T1000 (cell line): ENCODE results near the gene BBC3.
A peak's percentile ranks its signal among the peaks of the same experiment; 100 is the strongest.
"Not testable (repeated sequence)": the region's sequence is repeated elsewhere in the genome, so short reads cannot be mapped to it uniquely, and the experiment has no call there.

Experiments
- DNase-seq: peaks from one replicate; lab custom pipeline; 2025; ENCODE audit warnings: mixed read lengths; lab: John Stamatoyannopoulos, UW

Gene BBC3, protein sequence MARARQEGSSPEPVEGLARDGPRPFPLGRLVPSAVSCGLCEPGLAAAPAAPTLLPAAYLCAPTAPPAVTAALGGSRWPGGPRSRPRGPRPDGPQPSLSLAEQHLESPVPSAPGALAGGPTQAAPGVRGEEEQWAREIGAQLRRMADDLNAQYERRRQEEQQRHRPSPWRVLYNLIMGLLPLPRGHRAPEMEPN

DNA sequence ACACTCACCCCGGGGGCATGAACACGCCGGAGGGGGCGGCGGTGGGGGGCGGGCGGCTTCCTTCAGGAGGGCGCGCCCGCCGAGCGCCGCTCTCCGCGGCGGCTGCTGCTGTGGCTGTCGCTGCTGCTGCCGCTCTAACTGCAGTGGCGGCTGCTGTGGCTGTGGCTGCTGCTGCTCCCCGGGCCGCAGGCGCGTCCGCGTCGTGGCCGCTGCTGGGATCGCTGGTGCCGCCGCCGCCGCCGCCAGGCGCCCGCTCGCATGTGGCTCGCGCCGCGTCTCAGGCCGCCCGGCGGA lies at the start of gene BBC3:
BBC3 (minus strand) TSS at position 279 of the 294 bp plus-strand sequence. CDS start 2,768 bp downstream, outside the sequence.
- no peak for DNase-seq

DNA sequence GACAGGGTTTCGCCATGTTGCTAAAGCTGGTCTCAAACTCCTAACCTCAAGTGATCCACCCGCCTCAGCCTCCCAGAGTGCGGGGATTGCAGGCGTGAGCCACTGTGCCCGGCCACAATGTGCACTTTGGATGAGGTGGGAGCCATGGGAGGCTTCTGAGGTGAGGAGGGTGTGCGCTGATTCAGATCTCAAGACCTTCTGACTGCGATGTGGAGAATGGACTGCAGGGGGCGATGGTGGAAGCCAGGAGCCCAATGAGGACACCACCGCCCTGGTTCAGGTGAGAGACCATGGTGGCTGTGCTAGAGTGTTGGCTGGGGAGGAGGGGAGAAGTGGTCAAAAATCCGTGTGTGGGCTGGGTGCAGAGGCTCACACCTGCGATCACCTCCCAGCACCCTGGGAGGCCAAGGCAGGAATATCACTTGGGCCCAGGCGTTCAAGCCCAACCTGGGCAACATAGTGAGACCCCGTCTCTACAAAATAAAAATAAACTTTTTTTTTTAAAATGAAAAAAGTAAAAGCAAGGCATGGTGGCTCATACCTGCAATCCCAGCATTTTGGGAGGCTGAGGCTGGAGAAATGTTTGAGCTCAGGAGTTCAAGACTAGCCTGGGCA lies 49.3 kb upstream of the BBC3 start:
- DNase-seq: no peak

DNA sequence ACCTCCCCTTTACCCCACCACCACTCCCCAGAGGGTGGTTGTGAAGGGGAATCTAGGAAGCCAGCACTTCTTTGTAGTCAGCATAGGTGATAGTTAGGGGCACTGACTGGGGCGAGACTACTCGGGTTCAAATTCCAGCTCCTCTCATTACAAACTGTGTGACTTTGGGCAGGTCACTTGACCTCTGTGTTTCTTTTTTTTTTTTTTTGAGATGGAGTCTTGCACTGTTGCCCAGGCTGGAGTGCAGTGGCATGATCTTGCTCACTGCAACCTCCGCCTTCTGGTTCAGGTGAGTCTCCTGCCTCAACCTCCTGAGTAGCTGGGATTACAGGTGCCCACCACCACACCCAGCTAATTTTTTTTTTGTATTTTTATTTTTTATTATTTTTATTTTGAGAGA lies 45.5 kb upstream of the BBC3 start:
- not testable (repeated sequence) for DNase-seq

DNA sequence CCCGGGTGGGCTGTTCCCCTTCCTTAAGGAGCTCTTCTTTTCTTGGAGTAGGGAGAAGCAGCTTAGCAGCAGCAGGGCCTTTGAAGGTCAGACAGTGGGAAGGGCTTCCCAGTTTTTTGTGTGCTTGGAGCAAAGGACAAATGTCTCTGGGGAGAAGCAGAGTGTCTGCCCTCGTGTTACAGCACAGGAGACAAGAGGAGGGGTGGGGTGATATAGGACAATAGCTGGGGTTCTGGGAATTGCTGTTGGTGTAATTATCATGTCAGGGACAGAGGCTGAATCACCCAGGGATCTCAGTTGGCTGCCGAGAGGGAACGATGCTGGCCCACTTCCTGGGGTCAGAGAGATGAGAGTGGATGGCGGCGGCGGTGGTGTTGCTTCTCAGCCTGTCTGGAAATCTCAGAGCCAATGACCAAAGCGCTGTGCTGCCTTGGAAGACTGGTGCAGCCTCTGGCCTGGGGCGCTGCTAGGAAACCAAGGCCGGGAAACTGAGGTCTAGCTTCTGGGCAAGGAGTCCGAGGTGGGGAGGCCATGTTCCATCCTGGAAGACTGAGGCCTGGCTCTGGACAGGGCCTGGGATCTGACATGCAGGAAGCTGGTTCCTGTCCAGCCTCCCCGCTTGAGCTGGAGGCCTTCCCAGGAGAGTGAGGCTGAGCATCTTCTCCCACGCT lies 44.9 kb upstream of the BBC3 start:
- no peak for DNase-seq

DNA sequence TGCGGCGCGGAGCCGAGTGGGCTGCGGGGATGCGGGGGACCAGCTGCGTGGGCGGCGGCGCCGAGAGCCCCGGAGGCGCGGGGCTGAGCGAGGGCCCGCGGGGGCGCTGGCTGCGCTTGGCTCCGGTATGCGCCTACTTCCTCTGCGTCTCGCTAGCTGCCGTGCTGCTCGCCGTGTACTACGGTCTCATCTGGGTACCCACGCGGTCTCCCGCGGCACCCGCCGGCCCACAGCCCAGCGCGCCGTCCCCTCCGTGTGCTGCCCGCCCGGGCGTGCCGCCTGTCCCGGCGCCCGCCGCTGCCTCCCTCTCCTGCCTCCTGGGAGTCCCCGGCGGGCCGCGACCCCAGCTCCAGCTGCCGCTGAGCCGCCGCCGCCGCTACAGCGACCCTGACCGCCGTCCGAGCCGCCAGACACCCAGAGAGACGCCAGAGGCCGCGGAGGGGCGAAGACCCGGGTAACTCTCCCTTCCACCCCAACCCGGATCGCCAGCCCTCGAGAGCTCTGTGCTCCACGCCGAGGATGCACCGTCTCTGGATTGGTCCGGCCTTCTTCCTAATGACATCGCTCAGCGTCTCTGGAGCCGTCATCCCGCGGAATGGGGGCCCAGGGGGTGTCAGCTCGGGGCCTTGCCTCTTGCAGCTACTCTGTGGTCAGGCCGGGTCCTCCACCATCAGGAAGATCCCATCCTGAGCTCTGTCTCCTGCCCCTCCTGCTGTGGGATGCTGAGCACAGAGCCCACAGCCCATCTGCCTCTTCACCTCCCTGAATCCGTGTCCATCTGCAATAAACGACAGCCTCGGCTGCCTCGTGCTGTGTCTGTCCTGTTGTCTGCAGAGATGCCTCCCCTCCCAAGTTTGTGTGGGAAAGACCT lies 44.1 kb upstream of the BBC3 start:
- DNase-seq: no peak

DNA sequence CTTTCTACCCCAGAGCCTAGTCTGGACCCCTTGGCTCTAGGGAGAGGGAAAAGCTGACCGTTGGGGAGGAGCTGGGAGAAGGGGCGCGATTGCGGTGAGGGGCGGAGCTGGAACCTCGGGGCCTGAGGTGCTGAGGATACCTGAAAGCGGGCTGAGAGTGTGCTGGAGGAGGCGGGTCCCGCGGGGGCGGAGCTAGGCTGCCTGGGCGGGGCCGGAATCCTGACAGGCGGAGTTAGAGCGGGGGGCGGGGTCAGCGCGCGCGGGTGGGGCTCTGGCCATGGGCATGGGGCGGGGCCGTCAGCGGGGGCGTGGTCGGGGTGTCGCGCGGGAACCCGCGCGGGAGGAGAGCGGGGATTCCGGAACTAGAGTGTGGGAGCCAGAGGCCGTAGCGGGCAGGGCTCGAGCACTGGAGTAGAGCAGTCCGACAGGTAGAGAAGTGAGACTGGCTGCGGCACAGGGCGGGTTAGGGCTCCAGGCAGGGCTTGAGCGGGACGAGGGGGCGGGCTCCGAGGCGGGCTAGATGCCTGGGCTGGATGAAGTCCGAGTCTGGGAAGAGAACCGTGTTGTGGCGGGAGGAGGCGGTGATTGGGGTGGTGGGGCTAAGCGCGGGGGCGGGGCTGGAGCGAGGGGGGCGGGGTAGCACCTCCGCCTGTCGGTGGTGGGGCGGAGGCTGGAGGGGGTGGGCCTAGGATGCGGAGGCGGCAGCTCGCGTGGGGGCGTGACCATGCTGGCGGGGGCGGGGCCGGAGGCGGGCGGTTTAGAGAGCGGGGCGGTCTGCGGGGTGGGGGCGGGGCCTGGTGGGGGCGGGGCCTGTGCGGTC lies 43.3 kb upstream of the BBC3 start, which contains the start of gene INAFM1:
INAFM1 (plus strand) TSS at position 815 of the 820 bp plus-strand sequence. CDS start 35 bp downstream, outside the sequence.
- DNase-seq: peak; percentile 91

DNA sequence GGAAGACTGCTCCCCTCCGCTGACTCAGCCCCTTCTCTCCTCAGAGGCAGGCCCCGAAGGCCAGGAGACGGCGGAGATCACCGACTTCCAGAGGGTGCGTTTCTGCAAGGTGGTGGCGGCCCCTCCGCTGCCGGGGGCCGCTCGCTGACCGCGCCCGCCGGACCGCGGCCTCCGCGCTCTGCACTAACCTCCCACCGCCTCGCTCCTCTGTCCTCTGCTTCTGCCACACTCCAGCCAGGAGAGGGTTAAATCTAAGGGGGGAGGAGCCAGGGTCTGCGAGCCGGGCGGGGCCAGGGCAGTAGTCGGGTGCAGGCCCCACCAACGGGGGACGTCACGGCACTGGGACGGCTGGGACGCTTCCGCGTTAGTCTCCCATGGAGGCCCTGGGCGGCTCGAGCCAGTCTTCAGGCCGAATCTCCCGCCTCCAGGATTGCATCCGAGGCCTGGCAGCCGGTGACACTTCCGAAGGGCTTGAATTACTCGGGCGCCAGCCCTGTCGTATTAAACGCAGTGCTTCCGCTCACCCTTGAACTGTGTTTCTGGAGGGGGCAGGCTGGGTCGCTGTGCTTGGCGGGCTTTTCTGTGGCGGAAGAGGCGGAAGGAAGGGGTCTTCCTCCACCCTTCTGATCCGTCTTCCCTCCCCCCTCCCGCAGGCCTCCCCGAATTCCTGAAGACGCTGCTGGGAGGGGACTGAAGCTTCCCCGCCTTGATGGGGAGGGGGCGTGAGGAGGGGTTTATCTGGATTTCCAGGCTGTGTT lies 42.5 kb upstream of the BBC3 start:
- peak; percentile 78 for DNase-seq

DNA sequence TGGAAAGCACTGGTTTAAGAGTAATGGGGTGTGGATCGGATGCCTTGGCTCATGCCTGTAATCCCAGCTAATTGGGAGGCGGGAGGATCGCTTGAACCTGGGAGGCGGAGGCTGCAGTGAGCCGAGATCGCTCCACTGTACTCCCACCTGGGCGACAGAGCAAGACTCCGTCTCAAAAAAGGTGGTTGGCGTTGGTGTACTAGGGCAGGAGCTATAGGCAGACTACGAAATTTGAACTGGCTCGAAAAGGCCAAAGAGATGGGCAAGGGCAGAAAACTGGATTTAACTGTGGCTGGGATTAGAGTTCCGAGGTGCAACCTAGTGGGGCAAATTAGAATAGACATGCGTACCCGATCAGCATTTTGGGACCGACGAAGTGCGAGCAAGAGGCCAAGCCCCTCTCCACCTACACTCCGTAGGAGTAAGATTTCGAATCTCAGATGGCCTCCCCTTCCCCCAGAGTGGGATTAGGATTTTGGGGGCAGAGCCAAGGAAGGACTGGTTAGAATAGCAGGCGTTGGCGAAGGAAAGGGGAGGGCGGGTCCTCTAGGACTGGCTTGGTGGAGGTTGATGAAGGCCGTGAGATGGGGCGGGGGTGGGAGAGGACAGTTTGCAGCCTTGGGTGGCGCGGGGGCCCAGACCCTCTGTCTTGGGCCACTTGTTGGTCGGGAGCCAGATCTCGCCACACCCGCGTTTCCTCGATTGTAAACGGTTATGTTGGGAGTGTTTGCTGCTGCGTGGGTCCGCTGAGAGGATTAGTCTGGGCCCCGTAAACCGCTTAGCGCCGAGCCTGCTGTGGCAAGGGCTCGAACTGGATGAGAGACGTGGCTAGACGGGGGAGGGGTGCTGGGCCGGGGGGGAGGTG lies 41.7 kb upstream of the BBC3 start:
- no peak for DNase-seq

DNA sequence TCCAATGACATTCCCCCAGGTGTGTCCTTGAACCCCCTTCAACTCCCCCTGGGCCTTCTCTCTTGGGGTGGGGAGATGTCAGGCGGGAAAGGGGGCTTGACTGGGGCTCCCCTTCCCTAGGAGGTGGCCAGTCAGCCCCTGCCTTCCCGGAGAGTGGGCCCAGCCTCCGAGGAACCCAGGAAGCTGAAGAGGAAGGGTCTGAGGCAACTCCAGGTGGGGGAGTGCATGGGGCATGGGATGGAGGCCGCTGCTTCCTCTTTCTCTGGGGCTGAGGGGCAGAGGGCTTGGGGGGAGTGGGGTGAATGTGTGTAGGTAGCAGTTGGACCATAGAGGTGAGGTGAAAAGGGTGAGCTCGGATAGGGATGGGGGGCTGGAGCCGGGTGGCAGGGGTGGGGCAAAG lies 41.0 kb upstream of the BBC3 start:
- DNase-seq: no peak

DNA sequence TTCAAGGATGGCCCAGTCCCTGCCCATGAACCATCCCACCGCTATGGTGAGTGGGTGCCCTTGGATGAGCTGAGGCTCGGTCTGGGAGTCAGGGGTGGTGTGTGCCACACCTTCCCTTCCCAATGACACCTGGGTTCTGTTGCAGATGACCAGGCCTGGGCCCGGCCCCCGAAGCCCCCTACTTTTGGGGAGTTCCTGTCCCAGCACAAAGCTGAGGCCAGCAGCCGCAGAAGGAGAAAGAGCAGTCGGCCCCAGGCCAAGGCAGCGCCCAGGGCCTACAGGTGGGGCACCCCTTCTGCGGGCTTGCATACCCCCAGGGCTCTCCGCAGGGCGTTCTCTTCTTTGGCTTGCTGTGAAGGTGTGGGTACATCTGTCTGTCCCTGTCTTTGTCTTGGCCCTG lies 39.4 kb upstream of the BBC3 start:
- no peak for DNase-seq

DNA sequence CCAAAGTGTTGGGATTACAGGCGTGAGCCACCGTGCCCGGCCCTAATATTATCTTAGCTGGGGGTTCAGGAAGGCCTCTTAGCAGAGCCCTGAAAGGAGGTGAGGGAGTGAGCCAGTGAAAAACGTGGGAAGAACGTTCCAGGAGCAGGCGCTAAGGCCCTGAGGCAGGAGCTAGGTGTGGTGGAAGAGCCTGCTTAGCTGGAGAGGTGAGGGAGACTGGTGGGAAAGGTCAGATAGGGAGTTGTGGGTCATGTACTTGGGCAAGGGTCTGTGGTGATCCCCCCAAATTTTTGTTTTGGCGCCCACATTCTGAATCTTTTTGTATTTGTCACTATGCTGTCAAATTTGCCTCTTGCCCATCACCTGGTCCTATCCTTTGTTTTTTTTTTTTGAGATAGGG lies 38.6 kb upstream of the BBC3 start:
- DNase-seq: no peak

DNA sequence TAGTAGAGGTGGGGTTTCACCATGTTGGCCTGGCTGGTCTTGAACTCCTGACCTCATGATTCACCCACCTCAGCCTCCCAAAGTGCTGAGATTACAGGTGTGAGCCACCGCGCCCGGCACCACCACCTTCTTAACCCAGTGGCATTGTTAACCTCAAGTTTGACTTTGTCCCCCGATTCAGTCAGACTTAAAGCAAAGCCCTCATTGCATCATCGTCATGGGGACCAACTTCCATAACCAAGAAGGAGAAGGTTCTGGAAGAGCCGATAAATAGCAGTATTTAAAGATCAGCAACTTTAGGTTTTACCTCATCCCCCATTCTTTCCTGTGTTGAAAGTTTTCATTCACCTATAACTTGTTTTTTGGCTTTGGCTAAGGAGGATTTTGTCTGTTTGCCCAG lies 37.0 kb upstream of the BBC3 start:
- DNase-seq: no peak

DNA sequence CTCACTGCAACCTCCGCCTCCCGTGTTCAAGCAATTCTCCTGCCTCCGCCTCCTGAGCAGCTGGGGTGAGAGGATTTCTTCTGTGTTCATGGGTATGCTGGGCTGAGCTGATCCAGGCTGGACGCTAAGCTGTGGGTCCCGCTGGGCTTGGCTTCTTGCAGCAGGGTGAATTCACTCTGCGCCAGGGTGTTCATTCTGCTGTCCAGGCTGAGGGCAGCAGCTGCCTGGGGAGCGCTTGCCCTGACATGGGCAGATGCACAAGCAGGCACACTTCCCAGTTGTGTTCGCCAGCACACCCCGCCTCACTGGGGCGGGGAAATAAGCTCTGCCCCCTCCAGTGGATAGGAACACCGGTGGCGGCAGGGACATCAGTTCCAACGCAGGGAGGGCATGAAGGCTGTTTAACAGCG lies 36.4 kb upstream of the BBC3 start:
- DNase-seq: no peak

DNA sequence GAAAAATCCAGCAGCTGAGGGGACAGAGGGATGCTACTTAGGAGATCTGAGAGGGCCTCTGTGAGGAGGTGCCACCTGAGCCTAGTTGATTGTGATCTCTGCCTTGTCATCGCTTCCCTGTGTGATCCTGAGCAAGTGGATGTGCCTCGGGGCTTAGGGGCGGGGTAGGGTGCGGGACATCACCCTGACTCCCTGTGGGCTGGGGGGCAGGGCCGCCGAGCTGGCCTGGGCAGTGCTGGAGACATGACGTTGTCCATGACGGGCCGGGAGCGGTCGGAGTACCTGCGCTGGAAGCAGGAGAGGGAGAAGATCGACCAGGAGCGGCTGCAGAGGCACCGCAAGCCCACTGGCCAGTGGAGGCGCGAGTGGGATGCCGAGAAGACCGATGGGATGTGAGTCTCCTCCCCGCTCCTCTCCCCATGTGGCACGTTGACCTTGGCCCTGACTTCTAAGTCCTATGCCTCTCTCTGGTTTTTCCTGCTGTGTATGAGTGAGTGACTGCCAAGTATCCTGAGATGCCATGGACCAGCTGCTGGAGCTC lies 35.5 kb upstream of the BBC3 start:
- DNase-seq: no peak

DNA sequence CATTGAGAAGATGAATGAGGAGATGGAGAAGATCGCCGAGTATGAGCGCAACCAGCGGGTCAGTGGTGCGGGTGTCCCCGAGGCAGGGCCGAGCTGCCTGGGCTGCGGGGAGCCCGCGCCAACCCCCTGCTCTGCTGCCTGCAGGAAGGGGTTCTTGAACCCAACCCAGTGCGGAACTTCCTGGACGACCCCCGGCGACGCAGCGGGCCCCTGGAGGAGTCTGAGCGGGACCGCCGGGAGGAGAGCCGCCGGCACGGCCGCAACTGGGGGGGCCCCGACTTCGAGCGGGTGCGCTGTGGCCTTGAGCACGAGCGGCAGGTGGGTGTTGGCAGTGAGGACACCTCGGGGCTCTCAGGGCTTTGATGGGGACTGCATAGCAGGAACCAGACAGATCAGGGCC lies 33.6 kb upstream of the BBC3 start:
- no peak for DNase-seq

DNA sequence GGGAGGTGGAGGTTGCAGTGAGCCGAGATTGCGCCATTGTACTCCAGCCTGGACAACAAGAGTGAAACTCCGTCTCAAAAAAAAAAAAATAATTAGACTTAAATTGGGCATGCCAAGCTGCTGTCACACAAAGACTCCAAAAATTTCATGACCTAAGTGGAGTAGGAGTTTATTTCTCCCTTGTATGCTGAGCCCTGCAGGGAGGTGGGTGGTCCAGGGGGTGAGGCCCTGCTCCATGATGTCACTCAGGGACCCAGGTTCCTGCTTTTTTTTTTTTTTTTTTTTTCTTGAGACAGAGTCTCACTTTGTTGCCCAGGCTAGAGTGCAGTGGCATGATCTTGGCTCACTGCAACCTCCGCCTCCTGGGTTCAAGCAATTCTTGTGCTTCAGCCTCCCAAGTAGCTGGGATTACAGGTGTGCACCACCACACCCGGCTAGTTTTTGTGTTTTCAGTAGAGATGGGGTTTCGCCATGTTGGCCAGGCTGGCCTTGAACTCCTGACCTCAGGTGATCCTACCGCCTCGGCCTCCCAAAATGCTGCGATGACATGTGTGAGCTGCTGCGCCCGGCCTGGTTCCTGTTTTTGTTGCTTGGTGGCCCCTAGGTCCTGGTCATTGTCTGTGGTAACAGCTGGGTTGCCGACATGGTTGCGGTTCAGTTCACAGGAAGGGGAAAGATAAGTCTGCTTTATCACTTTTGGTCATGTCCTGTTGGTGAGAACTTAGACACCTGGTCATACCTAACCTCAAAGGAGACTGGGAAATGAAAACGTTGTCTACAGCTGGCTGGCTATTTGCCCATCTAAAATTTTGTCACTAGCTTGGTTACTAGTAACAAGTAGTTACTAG lies 31.2 kb upstream of the BBC3 start:
- not testable (repeated sequence) for DNase-seq

DNA sequence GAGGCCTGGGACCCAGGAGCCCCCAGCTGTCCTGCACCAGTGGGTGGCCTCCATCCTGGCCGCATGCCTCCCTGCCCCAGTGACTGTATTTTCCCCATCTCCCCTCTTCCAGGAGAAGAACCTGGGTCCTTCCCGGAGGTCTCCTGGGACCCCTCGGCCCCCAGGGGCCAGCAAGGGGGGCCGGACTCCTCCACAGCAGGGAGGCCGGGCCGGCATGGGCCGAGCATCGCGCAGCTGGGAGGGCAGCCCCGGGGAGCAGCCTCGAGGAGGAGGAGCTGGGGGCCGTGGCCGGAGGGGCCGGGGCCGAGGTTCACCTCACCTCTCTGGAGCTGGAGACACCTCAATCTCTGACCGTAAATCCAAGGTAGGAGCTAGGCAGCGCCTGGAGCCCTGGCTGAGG lies 29.5 kb upstream of the BBC3 start:
- no peak for DNase-seq

DNA sequence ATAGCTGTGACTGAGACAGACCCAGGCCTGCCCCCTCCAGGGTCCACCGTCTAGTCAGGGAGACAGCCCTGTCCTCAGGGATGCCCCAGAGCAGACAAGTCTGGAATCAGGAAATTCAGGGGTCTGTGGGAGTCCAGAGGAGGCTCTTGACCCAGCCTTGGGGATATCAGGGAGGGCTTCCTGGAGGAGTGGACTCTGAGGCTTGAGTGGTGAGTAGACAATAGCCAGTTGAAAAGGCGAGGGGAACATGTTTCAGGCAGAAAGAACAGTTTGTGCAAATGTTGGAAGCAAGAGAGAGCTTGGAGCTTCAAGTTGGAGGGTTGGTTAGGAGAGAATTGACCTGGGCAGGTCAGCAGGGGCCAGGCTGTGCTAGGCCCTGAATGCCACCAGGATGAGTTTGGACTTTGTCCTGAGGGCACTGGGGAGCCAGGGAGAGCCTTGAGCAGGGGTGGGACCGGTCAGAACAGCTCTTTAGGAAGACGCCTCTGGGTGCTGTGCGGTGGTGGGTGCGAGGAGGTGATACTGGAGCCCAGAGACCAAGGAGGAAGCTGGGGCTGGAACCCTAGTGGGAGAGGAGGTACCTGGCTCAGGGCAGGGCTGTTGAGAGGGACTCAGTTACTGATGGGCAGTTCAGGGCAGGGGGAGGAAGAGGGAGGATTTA lies 28.0 kb upstream of the BBC3 start:
- DNase-seq: no peak
